ENCODE data around the gene CDKN3.

DNA sequence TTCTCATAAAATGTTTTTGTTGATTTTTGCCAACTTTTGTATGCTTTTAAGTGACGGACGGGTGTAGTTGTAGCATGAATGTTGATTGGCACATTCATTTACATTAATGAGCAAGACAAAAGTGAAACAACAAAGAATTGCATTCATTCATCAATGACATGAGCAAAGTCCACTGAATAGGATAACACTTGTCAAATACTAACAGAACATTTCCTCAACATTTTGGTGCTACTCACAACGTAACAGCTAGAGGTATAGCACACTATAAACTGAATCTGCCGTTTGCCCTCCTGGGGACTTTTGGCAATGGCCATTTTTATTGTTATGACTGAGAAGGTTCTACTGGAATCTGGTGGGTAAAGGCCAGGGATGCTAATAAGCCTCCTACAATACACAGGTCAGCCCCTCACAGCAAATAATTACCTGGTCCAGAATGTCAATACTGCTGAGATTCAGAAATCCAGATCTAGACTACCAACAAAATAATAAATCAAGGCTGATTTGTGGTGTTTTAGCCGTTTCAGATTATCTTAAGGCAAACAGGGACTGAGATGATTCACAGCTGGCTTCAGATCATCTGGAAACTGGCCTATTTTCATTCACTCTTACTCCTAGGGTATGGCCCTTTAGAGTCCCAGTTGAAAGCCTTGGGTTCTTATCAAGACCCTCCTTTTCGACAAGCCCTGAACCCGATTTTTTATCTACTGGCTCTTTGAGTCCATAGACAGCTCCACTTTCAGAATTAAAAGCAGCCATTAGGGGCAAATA, 22.5 kb upstream of the CDKN3 start:
- TF ChIP-seq POLR2A (IDR thresholded peaks at IDR 0.05; ENCODE audit: low read length), result no peak
- no peak for TF ChIP-seq GATA1 (IDR thresholded peaks at IDR 0.05; ENCODE audit: low read depth, low read length)
